ENCODE data around the gene CTPS2.

Gene CTPS2

GRCh38 chrX:16687514-16687913 is 25.0 kb downstream of the CTPS2 start:
- TF ChIP-seq CTCF (IDR thresholded peaks at IDR 0.05; ENCODE audit: low read depth, low read length), result no peak

GRCh38 chrX:16683007-16683664 is 29.3 kb downstream of the CTPS2 start:
- no peak for TF ChIP-seq CTCF (IDR thresholded peaks at IDR 0.05; ENCODE audit: low read depth, low read length)
- no peaks in the 10 kb centered on the region for H3K27me3 ChIP-seq
- DNase-seq, result no peak
- no peaks in the 10 kb centered on the region for H3K4me1 ChIP-seq
- no peak overlapping the region for H3K4me3 ChIP-seq (ENCODE audit: low read depth, low read length)
- H3K36me3 ChIP-seq, result no peaks in the 10 kb centered on the region
- no peaks in the 10 kb centered on the region for H3K9me3 ChIP-seq

More at GRCh38 chrX:16687514-16687913, 25.0 kb downstream of the CTPS2 start:
- Histone ChIP-seq H3K9me3 (no peaks in the 10 kb centered on the region), H3K4me1 (no peaks in the 10 kb centered on the region), H3K27me3 (no peaks in the 10 kb centered on the region), H3K4me3 (ENCODE audit: low read depth, low read length) (no peak overlapping the region), H3K36me3 (no peaks in the 10 kb centered on the region)
- no peak for DNase-seq

DNA sequence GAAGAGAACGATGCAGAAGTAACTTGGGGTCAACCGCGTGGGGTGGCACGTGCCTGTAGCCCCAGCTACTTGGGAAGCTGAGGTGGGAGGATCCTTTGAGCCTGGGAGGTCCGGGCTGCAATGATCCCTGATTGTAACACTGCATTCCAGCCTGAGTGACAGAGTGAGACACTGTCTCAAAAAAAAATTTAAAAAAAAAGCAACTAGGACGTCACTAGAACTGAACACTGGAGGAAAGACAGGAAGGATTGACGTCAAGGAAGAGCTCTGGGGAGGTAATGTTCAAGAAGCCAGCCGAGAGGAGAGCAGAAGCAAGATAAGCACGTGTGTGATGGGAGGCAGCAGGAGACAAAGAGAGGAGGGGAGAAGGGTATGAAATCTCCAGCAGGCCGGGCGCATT is 33.8 kb downstream of the CTPS2 start:
- no peak for TF ChIP-seq CTCF (IDR thresholded peaks at IDR 0.05; ENCODE audit: low read depth, low read length)
- Histone ChIP-seq H3K4me3 (ENCODE audit: low read depth, low read length) (no peak overlapping the region), H3K27me3 (no peaks in the 10 kb centered on the region), H3K9me3 (no peaks in the 10 kb centered on the region), H3K4me1 (no peaks in the 10 kb centered on the region), H3K36me3 (no peaks in the 10 kb centered on the region)
- DNase-seq, result no peak

- Histone ChIP-seq H3K4me1 (no peaks in the 10 kb centered on the region), H3K9me3 (no peaks in the 10 kb centered on the region), H3K36me3 (no peaks in the 10 kb centered on the region), H3K4me3 (ENCODE audit: low read depth, low read length) (no peak overlapping the region), H3K27me3 (no peaks in the 10 kb centered on the region)
- peak; percentile 47 for TF ChIP-seq CTCF (IDR thresholded peaks at IDR 0.05; ENCODE audit: low read depth, low read length)
- DNase-seq, result peak; percentile 19
These were observed 41.5 kb downstream of the CTPS2 start for GRCh38 chrX:16671005-16671404.

DNA sequence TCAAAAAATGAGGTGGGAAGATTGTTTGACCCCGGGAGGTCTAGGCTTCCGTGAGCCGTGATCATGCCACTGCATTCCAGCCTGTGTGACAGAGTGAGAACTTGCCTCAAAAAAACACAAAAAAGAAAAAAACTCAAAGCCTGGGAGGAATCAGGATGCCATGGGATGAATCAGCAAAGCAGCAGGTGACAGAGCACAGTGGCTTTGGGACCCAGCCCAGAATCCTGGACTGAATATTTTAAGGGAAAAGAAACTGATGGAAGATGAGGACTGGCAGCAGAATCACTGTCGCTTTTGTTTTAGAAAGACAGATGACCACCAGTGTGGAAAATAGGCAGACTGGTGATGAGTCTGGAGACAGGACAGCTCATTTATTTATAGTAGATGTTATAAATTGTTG is 45.9 kb downstream of the CTPS2 start:
- Histone ChIP-seq H3K27me3 (no peaks in the 10 kb centered on the region), H3K36me3 (no peaks in the 10 kb centered on the region), H3K4me3 (ENCODE audit: low read depth, low read length) (no peak overlapping the region), H3K9me3 (no peaks in the 10 kb centered on the region), H3K4me1 (no peaks in the 10 kb centered on the region)
- no peak for DNase-seq
- no peak for TF ChIP-seq CTCF (IDR thresholded peaks at IDR 0.05; ENCODE audit: low read depth, low read length)

GRCh38 chrX:16665089-16665488 is 47.4 kb downstream of the CTPS2 start:
- H3K9me3 ChIP-seq, result no peaks in the 10 kb centered on the region
- H3K36me3 ChIP-seq, result no peaks in the 10 kb centered on the region
- no peak for DNase-seq
- H3K4me3 ChIP-seq (ENCODE audit: low read depth, low read length), result no peak overlapping the region
- no peak for TF ChIP-seq CTCF (IDR thresholded peaks at IDR 0.05; ENCODE audit: low read depth, low read length)
- no peaks in the 10 kb centered on the region for H3K4me1 ChIP-seq
- no peaks in the 10 kb centered on the region for H3K27me3 ChIP-seq
